Measurements from ENCODE around the gene PTPN14.
"Not testable (repeated sequence)": the region's sequence is repeated elsewhere in the genome, so short reads cannot be mapped to it uniquely, and the experiment has no call there.

Gene PTPN14

DNA sequence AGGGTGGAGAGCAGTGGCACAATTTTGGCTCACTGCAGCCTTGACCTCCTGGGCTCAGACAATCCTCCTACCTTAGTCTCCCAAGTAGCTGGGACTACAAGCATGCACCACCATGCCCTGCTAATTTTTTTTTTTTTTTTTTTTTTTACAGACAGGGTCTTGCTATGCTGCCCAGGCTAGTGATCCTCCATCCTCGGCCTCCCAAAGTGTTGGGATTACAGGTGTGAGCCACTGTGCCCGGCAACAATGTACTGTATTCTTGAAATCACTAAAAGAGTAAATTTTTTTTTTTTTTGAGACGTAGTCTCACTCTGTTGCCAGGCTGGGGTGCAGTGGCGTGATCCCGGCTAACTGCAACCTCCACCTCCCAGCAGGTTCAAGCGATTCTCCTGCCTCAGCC lies 152.9 kb downstream of the PTPN14 start:
- Histone ChIP-seq H3K79me2 (ENCODE audit: low read length) (no peaks in the 10 kb centered on the region), H3K27ac (ENCODE audit: low read length) (no peak overlapping the region), H3K9me3 (ENCODE audit: insufficient read depth, low read length) (no peaks in the 10 kb centered on the region), H3K4me2 (ENCODE audit: low read length) (no peak overlapping the region), H3K27me3 (ENCODE audit: low read depth, low read length) (peaks cover 27% of the 10 kb centered on the region; the same call in 1 of the 2 replicates), H3K36me3 (replicated peaks; ENCODE audit: low read depth, low read length) (no peaks in the 10 kb centered on the region), H3K4me3 (ENCODE audit: low read length) (no peak overlapping the region), H2AFZ (ENCODE audit: low read depth, low read length) (no peak overlapping the region), H3K9ac (ENCODE audit: low read length) (no peak overlapping the region), H4K20me1 (ENCODE audit: insufficient read depth, low read length) (no peaks in the 10 kb centered on the region), H3K4me1 (ENCODE audit: low read length) (no peaks in the 10 kb centered on the region)
- TF ChIP-seq EZH2phosphoT487 (IDR thresholded peaks at IDR 0.05; ENCODE audit: low read depth) = no peak

DNA sequence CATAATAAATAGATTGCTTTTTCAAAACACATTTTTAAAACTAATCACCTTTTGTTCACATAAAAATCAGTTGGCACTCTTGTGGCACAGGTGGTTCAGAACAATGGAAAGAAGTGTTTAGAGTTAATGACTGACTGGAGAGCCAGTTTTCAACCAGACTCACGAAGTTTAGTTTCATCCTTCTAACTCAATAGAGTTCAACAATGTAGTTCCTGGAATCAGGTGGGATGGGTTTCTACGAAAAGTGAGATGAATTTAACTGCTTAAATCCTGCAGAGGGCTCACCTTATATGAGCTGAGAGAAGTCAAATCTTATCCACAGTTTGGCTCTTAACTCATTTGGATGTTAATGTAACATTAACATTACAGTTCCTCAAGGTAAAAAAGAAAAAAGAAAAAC lies 153.9 kb downstream of the PTPN14 start:
- H3K27ac ChIP-seq (ENCODE audit: low read length) = no peak overlapping the region
- no peaks in the 10 kb centered on the region for H4K20me1 ChIP-seq (ENCODE audit: insufficient read depth, low read length)
- no peak overlapping the region for H3K4me3 ChIP-seq (ENCODE audit: low read length)
- no peaks in the 10 kb centered on the region for H3K79me2 ChIP-seq (ENCODE audit: low read length)
- H3K4me2 ChIP-seq (ENCODE audit: low read length) = no peak overlapping the region
- peaks cover 27% of the 10 kb centered on the region; the same call in 1 of the 2 replicates for H3K27me3 ChIP-seq (ENCODE audit: low read depth, low read length)
- no peak overlapping the region for H3K9ac ChIP-seq (ENCODE audit: low read length)
- H3K4me1 ChIP-seq (ENCODE audit: low read length) = no peaks in the 10 kb centered on the region
- no peaks in the 10 kb centered on the region for H3K36me3 ChIP-seq (replicated peaks; ENCODE audit: low read depth, low read length)
- H2AFZ ChIP-seq (ENCODE audit: low read depth, low read length) = no peak overlapping the region
- no peaks in the 10 kb centered on the region for H3K9me3 ChIP-seq (ENCODE audit: insufficient read depth, low read length)
- TF ChIP-seq CTCF (IDR thresholded peaks at IDR 0.05; ENCODE audit: low read depth, low read length) (no peak), EZH2phosphoT487 (IDR thresholded peaks at IDR 0.05; ENCODE audit: low read depth) (no peak)

DNA sequence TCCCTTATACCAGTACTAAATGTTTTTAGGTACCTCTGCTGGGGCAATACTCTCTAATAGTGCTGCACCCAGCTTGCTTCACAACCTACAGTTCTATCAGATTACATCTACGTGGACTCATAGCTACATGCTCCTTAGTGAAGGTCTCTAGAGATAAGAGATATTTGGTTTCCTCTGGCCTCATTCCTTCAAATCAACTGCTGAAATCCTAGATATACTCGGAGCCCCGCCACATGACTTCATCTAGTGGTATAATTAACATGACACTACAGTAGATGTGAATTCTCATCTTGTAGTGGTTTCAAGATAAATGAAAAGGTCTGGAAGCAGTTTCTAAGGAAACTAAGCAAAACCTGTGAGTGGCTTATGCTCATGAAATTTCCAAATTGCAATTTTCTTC lies 155.1 kb downstream of the PTPN14 start:
- Histone ChIP-seq H3K4me3 (ENCODE audit: low read length) (no peak overlapping the region), H3K4me1 (ENCODE audit: low read length) (no peaks in the 10 kb centered on the region), H3K4me2 (ENCODE audit: low read length) (no peak overlapping the region), H4K20me1 (ENCODE audit: insufficient read depth, low read length) (no peaks in the 10 kb centered on the region), H3K27ac (ENCODE audit: low read length) (no peak overlapping the region), H2AFZ (ENCODE audit: low read depth, low read length) (no peak overlapping the region), H3K36me3 (replicated peaks; ENCODE audit: low read depth, low read length) (no peaks in the 10 kb centered on the region), H3K9ac (ENCODE audit: low read length) (no peak overlapping the region), H3K9me3 (ENCODE audit: insufficient read depth, low read length) (no peaks in the 10 kb centered on the region), H3K27me3 (ENCODE audit: low read depth, low read length) (peaks cover 26% of the 10 kb centered on the region; the same call in 1 of the 2 replicates), H3K79me2 (ENCODE audit: low read length) (no peaks in the 10 kb centered on the region)
- TF ChIP-seq EZH2phosphoT487 (IDR thresholded peaks at IDR 0.05; ENCODE audit: low read depth) = no peak
- TF ChIP-seq CTCF (IDR thresholded peaks at IDR 0.05; ENCODE audit: low read depth, low read length) = no peak

DNA sequence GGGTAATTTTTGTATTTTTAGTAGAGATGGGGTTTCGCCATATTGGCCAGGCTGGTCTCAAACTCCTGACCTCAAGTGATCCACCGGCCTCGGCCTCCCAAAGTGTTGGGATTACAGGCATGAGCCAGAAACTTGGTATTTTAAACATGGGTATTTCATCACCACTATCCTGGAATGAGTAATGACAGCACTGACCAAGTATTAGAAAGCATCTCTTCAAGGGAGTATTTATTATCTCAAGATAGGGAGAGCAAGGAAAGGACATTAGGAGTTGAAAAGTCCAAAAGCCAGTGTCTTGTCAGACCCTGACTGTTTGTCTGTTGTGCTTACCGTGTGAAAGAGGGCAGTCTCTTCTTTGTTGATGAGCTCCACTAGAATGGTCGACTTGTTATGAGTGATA lies 156.8 kb downstream of the PTPN14 start:
- H3K4me3 ChIP-seq (ENCODE audit: low read length); H2AFZ ChIP-seq (ENCODE audit: low read depth, low read length); H4K20me1 ChIP-seq (ENCODE audit: insufficient read depth, low read length); H3K9ac ChIP-seq (ENCODE audit: low read length); H3K4me1 ChIP-seq (ENCODE audit: low read length); H3K27ac ChIP-seq (ENCODE audit: low read length); H3K9me3 ChIP-seq (ENCODE audit: insufficient read depth, low read length); H3K4me2 ChIP-seq (ENCODE audit: low read length); H3K79me2 ChIP-seq (ENCODE audit: low read length); H3K36me3 ChIP-seq (replicated peaks; ENCODE audit: low read depth, low read length): not testable (repeated sequence)
- peaks cover 11% of the 10 kb centered on the region; the same call in 1 of the 2 replicates for H3K27me3 ChIP-seq (ENCODE audit: low read depth, low read length)

GRCh38 chr1:214393086-214393485 lies 158.3 kb downstream of the PTPN14 start:
- no peak overlapping the region for H3K9ac ChIP-seq (ENCODE audit: low read length)
- H4K20me1 ChIP-seq (ENCODE audit: insufficient read depth, low read length) = no peaks in the 10 kb centered on the region
- no peak overlapping the region for H3K4me3 ChIP-seq (ENCODE audit: low read length)
- H3K27ac ChIP-seq (ENCODE audit: low read length) = no peak overlapping the region
- no peaks in the 10 kb centered on the region for H3K36me3 ChIP-seq (replicated peaks; ENCODE audit: low read depth, low read length)
- no peaks in the 10 kb centered on the region for H3K9me3 ChIP-seq (ENCODE audit: insufficient read depth, low read length)
- H2AFZ ChIP-seq (ENCODE audit: low read depth, low read length) = no peak overlapping the region
- no peaks in the 10 kb centered on the region for H3K4me1 ChIP-seq (ENCODE audit: low read length)
- TF ChIP-seq CTCF (IDR thresholded peaks at IDR 0.05; ENCODE audit: low read depth, low read length) (no peak), EZH2phosphoT487 (IDR thresholded peaks at IDR 0.05; ENCODE audit: low read depth) (no peak)
- H3K79me2 ChIP-seq (ENCODE audit: low read length) = no peaks in the 10 kb centered on the region
- H3K27me3 ChIP-seq (ENCODE audit: low read depth, low read length) = peaks cover 3% of the 10 kb centered on the region; the same call in 1 of the 2 replicates
- H3K4me2 ChIP-seq (ENCODE audit: low read length) = no peak overlapping the region
